K562 (cell line): ENCODE measurements around the gene GUCY2C. TPM values are rescaled to one million over a fixed set of nuclear protein-coding genes. Genes with fewer than 3 reads are reported as not detected.

Experiments
- ATAC-seq: fragments of 200-7000 bp; cut with Tn5 transposase; 3 replicates; pipeline ENCODE4 v1.9.1; 2020; ENCODE audit warnings: moderate library complexity
- BruUV-seq: library from RNA; stranded (reverse); fragments of 400-500 nt; replicated peaks from 2 replicates; lab custom pipeline; 2021; lab: Mats Ljungman, UMichigan
- CTCF ChIA-PET: fragments of 300-600 bp; formaldehyde crosslinking; extraction: SDS; loops from one replicate; lab custom pipeline; 2021; ENCODE audit warnings: low intra/inter-chr PET ratio; lab: Yijun Ruan, JAX
- POLR2A ChIA-PET: fragments of 300-600, 350-650 bp; sonication (Branson Sonifier 250); formaldehyde crosslinking; extraction: SDS; loops from one replicate; lab custom pipeline; 2021; ENCODE audit warnings: antibody characterized with exemption, inconsistent platforms; lab: Yijun Ruan, JAX
- DNase-seq, 4 experiments: peaks; one replicate each; pipeline versions ENCODE4 v3.0.0 to v3.0.0-alpha.2; 2011 to 2018; ENCODE audit warnings: low spot score in 3 of 4, mixed read lengths in 3 of 4; ENCODE audit errors: extremely low read depth in 1 of 4
- FAIRE-seq: peaks from 2 replicates; lab custom pipeline; 2011; peaks lifted over from hg19 to GRCh38; lab: Jason Lieb, UNC
- H2AFZ ChIP-seq: 2 replicates; pipeline ENCODE4 v1.6.0; 2011; ENCODE audit warnings: low read depth, low read length, control low read depth, inconsistent platforms
- H3K27ac ChIP-seq: fragments of 200-600 bp; 3 replicates; pipeline ENCODE4 v1.8.0; 2011; ENCODE audit warnings: low read depth, mild to moderate bottlenecking, control low read depth, inconsistent platforms, low read length, moderate library complexity, mixed read lengths; ENCODE audit errors: extremely low read depth
- H3K27me3 ChIP-seq, 2 experiments: fragments of 300-600 bp in 1 of 2; 2 replicates in 1 of 2; 3 replicates in 1 of 2; pipeline versions ENCODE4 v1.6.0 to v1.8.0; 2011; ENCODE audit warnings: inconsistent platforms in 2 of 2, low read length in 2 of 2, mild to moderate bottlenecking in 1 of 2, mixed read lengths in 1 of 2, moderate library complexity in 1 of 2; ENCODE audit not compliant: control insufficient read depth in 2 of 2, insufficient read depth in 2 of 2
- H3K36me3 ChIP-seq: fragments of 300-600 bp; 3 replicates; pipeline ENCODE4 v1.8.0; 2011; ENCODE audit warnings: mild to moderate bottlenecking, low read length, inconsistent platforms; ENCODE audit not compliant: control insufficient read depth, insufficient read depth
- H3K4me1 ChIP-seq, 2 experiments: fragments of 200-600 bp in 1 of 2; replicated peaks in 1 of 2; 2 replicates in 1 of 2; 3 replicates in 1 of 2; pipeline versions ENCODE4 v1.5.1 to v1.8.0; 2011; ENCODE audit warnings: inconsistent platforms in 2 of 2, low read length in 2 of 2, mild to moderate bottlenecking in 1 of 2, mixed read lengths in 1 of 2, moderate library complexity in 1 of 2; ENCODE audit not compliant: control insufficient read depth in 2 of 2, insufficient read depth in 2 of 2
- H3K4me2 ChIP-seq: 2 replicates; pipeline ENCODE4 v1.6.1; 2011; ENCODE audit warnings: low read length, control low read depth, inconsistent platforms, mixed read lengths; ENCODE audit not compliant: insufficient read depth
- H3K4me3 ChIP-seq: fragments of 200-600 bp; sonication (generic), shearing (Covaris generic); 2 replicates; pipeline ENCODE4 v1.5.1; 2016; ENCODE audit warnings: control low read depth, inconsistent platforms
- H3K79me2 ChIP-seq: fragments of 200-600 bp; 3 replicates; pipeline ENCODE4 v1.8.0; 2011; ENCODE audit warnings: low read length, inconsistent platforms; ENCODE audit not compliant: control insufficient read depth, insufficient read depth
- H3K9ac ChIP-seq, 2 experiments: 2 replicates each; pipeline versions ENCODE4 v1.6.0 to v1.6.1; 2011; ENCODE audit warnings: low read depth in 2 of 2, low read length in 2 of 2, control low read depth in 1 of 2, inconsistent platforms in 1 of 2, mild to moderate bottlenecking in 1 of 2, mixed read lengths in 1 of 2; ENCODE audit not compliant: insufficient read depth in 1 of 2
- H3K9me1 ChIP-seq: one replicate; pipeline ENCODE4 v1.6.0; 2011; ENCODE audit warnings: inconsistent platforms, mild to moderate bottlenecking, low read length, moderate library complexity; ENCODE audit not compliant: control insufficient read depth, insufficient read depth
- H3K9me3 ChIP-seq: replicated peaks from 2 replicates; pipeline ENCODE4 v1.5.1; 2011; ENCODE audit warnings: low read depth, low read length, inconsistent platforms; ENCODE audit not compliant: control insufficient read depth, insufficient read depth
- H4K20me1 ChIP-seq: replicated peaks from 2 replicates; pipeline ENCODE4 v1.6.1; 2011; ENCODE audit warnings: low read length, inconsistent platforms, mixed read lengths; ENCODE audit not compliant: control insufficient read depth, insufficient read depth
- DDX20 ChIP-seq: fragments of 450-650 bp; IDR thresholded peaks from 2 replicates; pipeline ENCODE4 v1.6.1; 2016; ENCODE audit warnings: missing genetic modification characterization, low read depth, mild to moderate bottlenecking, missing compliant biosample characterization, moderate library complexity
- NRF1 ChIP-seq, 2 experiments: fragments of 450-650 bp; IDR thresholded peaks in 1 of 2; conservative IDR thresholded peaks in 1 of 2; 2 replicates each; pipeline ENCODE4 v1.6.1; 2014; ENCODE audit warnings: mild to moderate bottlenecking in 2 of 2
- RAD21 ChIP-seq, 2 experiments: fragments of 250-450 bp in 1 of 2; fragments of 450-650 bp in 1 of 2; sonication (Bioruptor Pico) in 1 of 2; formaldehyde crosslinking in 1 of 2; IDR thresholded peaks in 1 of 2; conservative IDR thresholded peaks in 1 of 2; 2 replicates each; pipeline versions ENCODE4 v1.4.0 to v1.8.0; 2020 to 2022; ENCODE audit warnings: mild to moderate bottlenecking in 2 of 2, moderate library complexity in 1 of 2
- SMARCC2 ChIP-seq: fragments of 450-650 bp; IDR thresholded peaks from 2 replicates; pipeline ENCODE4 v1.6.1; 2017; ENCODE audit warnings: antibody characterized with exemption, moderate library complexity, mild to moderate bottlenecking, low read depth
- SMC3 ChIP-seq: conservative IDR thresholded peaks from 2 replicates; pipeline ENCODE4 v1.6.1; 2011; ENCODE audit warnings: low read depth, low read length, improper control_type of control experiment; ENCODE audit not compliant: insufficient read depth
- WGBS: fragments of 100-300 bp; shearing (Covaris generic); methylation state at CpG from one replicate; pipeline ENCODE4 v1.1.6; 2016; ENCODE audit warnings: low coverage, mixed read lengths; ENCODE audit not compliant: insufficient coverage; ENCODE audit errors: missing lambda C conversion rate; 5-methylcytosine and 5-hydroxymethylcytosine counted together
- in situ Hi-C: fragments of 300-500 bp; cut with MboI; formaldehyde crosslinking; loops from 4 replicates; pipeline ENCODE4 v1.15.0; 2018; ENCODE audit warnings: inconsistent platforms, mixed read lengths
- intact Hi-C: fragments of 100-400 bp; cut with micrococcal nuclease; formaldehyde crosslinking; loops from 2 replicates; pipeline ENCODE4 v1.14.2; 2022
- polyA plus RNA-seq, 8 experiments: library from polyadenylated mRNA; depleted of rRNA in 4 of 8; stranded (reverse) in 5 of 8; unstranded in 3 of 8; fragments of >200 nt; fragmentation: Nextera tagmentation in 2 of 8; fragmentation: Illumina TruSeq in 1 of 8; extraction: Ambion mirVana in 2 of 8; extraction: Trizol in 1 of 8; gene quantifications; 2 replicates each; pipeline versions ENCODE4 v1.2.1 to v1.2.3, GENCODE V29; 2011 to 2014; ENCODE audit warnings: inconsistent platforms in 1 of 8, missing spikeins in 1 of 8
- total RNA-seq, 7 experiments: library from RNA; depleted of rRNA in 6 of 7; stranded (reverse); fragments of >200 nt in 6 of 7; fragmentation: Illumina TruSeq in 2 of 7; extraction: Trizol in 2 of 7; gene quantifications; 2 replicates each; pipeline versions ENCODE4 v1.2.1 to v1.2.3, GENCODE V29; 2011 to 2021; ENCODE audit warnings: low replicate concordance in 1 of 7
- TF ChIP-seq, protein P1 (sequence below), 3 experiments: IDR thresholded peaks in 2 of 3; conservative IDR thresholded peaks in 1 of 3; 2 replicates each; pipeline ENCODE4 v1.5.1; 2011 to 2012; ENCODE audit warnings: low read length in 3 of 3, mild to moderate bottlenecking in 3 of 3, control low read depth in 2 of 3, improper control_type of control experiment in 1 of 3, inconsistent platforms in 1 of 3, low read depth in 1 of 3, mixed read lengths in 1 of 3, moderate library complexity in 1 of 3; ENCODE audit not compliant: insufficient read depth in 2 of 3
- TF ChIP-seq, protein P2 (sequence below), 2 experiments: fragments of 450-650 bp; formaldehyde crosslinking in 1 of 2; IDR thresholded peaks; 2 replicates each; pipeline versions ENCODE4 v1.4.0 to v1.6.1; 2014 to 2020; ENCODE audit warnings: mild to moderate bottlenecking in 2 of 2, borderline replicate concordance in 1 of 2, low read depth in 1 of 2

Gene GUCY2C
- total and polyA plus RNA-seq, 9 of the 15 experiments (the other 6 are each of a cell fraction or from before 2014, with no cell fraction given) = 0.01 to 0.05 (median 0.04) TPM; not detected in 6

DNA sequence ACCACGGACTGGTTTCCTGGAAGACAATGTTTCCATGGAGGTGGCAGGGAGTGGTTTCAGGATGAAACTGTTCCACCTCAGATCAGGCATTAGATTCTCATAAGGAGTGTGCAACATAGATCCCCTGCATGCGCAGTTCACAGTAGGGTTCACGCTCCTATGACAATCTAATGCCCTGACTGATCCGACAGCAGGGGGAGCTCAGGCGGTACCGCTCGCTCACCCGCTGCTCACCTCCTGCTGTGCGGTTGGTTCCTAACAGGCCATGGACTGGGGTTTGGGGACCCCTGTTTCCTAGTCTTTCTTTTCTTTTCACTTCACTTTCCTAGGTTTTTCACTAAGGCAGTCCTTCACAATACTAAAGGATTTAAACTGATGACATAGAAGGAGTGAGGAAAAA lies 39.6 kb downstream of the GUCY2C start:
- BruUV-seq = no TSS peak
- Histone ChIP-seq H3K9me3 (no peaks in the 10 kb centered on the region), H3K4me2 (no peak overlapping the region), H3K9me1 (no peaks in the 10 kb centered on the region), H3K9ac (no peak overlapping the region), H3K4me3 (no peak overlapping the region), H3K27ac (no peak overlapping the region), H3K27me3 (no peaks in the 10 kb centered on the region; a peak in 1 of 5 replicates), H3K79me2 (no peaks in the 10 kb centered on the region), H3K4me1 (no peaks in the 10 kb centered on the region), H3K36me3 (no peaks in the 10 kb centered on the region), H2AFZ (no peak overlapping the region), H4K20me1 (no peaks in the 10 kb centered on the region)
- in situ Hi-C loops (no loop called here), intact Hi-C loops (no loop called here)
- CTCF ChIA-PET = no interaction called here
- FAIRE-seq = no peak
- POLR2A ChIA-PET = no interaction called here
- ATAC-seq = peak; percentile 86
- 0% methylated on average over 5 of the region's 9 CpGs for WGBS
- peak in 1 of 4 experiments; percentile 40 for DNase-seq
- TF ChIP-seq SMC3 = peak; percentile 43; the same call in 1 of the 2 replicates
- TF ChIP-seq DDX20 (tag) = no peak
- TF ChIP-seq NRF1 (conservative IDR thresholded peaks at IDR 0.05 in 1 of 2, IDR thresholded peaks at IDR 0.05 in 1 of 2) = 0 out of 4 replicates have a peak, but pooled peaks of 1 of the 2 experiments have one; percentile 13
- TF ChIP-seq, protein P1, sequence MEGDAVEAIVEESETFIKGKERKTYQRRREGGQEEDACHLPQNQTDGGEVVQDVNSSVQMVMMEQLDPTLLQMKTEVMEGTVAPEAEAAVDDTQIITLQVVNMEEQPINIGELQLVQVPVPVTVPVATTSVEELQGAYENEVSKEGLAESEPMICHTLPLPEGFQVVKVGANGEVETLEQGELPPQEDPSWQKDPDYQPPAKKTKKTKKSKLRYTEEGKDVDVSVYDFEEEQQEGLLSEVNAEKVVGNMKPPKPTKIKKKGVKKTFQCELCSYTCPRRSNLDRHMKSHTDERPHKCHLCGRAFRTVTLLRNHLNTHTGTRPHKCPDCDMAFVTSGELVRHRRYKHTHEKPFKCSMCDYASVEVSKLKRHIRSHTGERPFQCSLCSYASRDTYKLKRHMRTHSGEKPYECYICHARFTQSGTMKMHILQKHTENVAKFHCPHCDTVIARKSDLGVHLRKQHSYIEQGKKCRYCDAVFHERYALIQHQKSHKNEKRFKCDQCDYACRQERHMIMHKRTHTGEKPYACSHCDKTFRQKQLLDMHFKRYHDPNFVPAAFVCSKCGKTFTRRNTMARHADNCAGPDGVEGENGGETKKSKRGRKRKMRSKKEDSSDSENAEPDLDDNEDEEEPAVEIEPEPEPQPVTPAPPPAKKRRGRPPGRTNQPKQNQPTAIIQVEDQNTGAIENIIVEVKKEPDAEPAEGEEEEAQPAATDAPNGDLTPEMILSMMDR (IDR thresholded peaks at IDR 0.05 in 2 of 3, conservative IDR thresholded peaks at IDR 0.05 in 1 of 3; ENCODE audit: insufficient read depth in 2 of 3, low read depth in 1 of 3, low read length in 3 of 3) = peak; percentile 51 to 60 (median 59)
- no peak for TF ChIP-seq SMARCC2
- TF ChIP-seq, protein P2, sequence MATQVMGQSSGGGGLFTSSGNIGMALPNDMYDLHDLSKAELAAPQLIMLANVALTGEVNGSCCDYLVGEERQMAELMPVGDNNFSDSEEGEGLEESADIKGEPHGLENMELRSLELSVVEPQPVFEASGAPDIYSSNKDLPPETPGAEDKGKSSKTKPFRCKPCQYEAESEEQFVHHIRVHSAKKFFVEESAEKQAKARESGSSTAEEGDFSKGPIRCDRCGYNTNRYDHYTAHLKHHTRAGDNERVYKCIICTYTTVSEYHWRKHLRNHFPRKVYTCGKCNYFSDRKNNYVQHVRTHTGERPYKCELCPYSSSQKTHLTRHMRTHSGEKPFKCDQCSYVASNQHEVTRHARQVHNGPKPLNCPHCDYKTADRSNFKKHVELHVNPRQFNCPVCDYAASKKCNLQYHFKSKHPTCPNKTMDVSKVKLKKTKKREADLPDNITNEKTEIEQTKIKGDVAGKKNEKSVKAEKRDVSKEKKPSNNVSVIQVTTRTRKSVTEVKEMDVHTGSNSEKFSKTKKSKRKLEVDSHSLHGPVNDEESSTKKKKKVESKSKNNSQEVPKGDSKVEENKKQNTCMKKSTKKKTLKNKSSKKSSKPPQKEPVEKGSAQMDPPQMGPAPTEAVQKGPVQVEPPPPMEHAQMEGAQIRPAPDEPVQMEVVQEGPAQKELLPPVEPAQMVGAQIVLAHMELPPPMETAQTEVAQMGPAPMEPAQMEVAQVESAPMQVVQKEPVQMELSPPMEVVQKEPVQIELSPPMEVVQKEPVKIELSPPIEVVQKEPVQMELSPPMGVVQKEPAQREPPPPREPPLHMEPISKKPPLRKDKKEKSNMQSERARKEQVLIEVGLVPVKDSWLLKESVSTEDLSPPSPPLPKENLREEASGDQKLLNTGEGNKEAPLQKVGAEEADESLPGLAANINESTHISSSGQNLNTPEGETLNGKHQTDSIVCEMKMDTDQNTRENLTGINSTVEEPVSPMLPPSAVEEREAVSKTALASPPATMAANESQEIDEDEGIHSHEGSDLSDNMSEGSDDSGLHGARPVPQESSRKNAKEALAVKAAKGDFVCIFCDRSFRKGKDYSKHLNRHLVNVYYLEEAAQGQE (IDR thresholded peaks at IDR 0.05; ENCODE audit: borderline replicate concordance) = peak; percentile 26; the same call in 1 of the 2 replicates
- TF ChIP-seq, protein P2 (CRISPR knock-in tag; IDR thresholded peaks at IDR 0.05; ENCODE audit: low read depth) = no peak
- peak; percentile 19 to 58; a peak in 3 of 4 replicates for TF ChIP-seq RAD21 (CRISPR knock-in tag; conservative IDR thresholded peaks at IDR 0.05 in 1 of 2, IDR thresholded peaks at IDR 0.05 in 1 of 2)
- TF ChIP-seq, all 486 proteins: peak for 5
